H1 (cell line): ENCODE data around the gene DLG5. TPM values are rescaled to one million over a fixed set of nuclear protein-coding genes. Genes with fewer than 3 reads are reported as not detected.

Source experiments
- CBX8 ChIP-seq: fragments of 300-800, 300-1000 bp; sonication (generic); IDR thresholded peaks from 2 replicates; pipeline ENCODE4 v1.7.1; 2016; ENCODE audit warnings: low read depth, low read length, borderline replicate concordance
- CEBPB ChIP-seq: IDR thresholded peaks from 2 replicates; pipeline ENCODE4 v1.6.1; 2012; ENCODE audit warnings: low read depth, low read length
- CHD7 ChIP-seq: fragments of 300-600 bp; sonication (generic); IDR thresholded peaks from 2 replicates; pipeline ENCODE4 v1.7.1; 2012; ENCODE audit warnings: low read length, moderate library complexity, mild to moderate bottlenecking, inconsistent platforms; ENCODE audit not compliant: insufficient replicate concordance
- CREB1 ChIP-seq: IDR thresholded peaks from 2 replicates; pipeline ENCODE4 v1.6.1; 2012; ENCODE audit warnings: inconsistent platforms
- CTBP2 ChIP-seq: IDR thresholded peaks from 2 replicates; pipeline ENCODE4 v1.7.0; 2011; ENCODE audit warnings: borderline replicate concordance, mild to moderate bottlenecking, moderate library complexity, mixed read lengths, low read length; ENCODE audit not compliant: insufficient read depth, insufficient read length
- GTF2F1 ChIP-seq: IDR thresholded peaks from 2 replicates; pipeline ENCODE4 v1.6.1; 2012; ENCODE audit warnings: low read depth, low read length, improper control_type of control experiment, borderline replicate concordance
- HDAC6 ChIP-seq: IDR thresholded peaks from one replicate; pipeline ENCODE4 v1.7.1; 2012; ENCODE audit warnings: low read depth, mild to moderate bottlenecking, inconsistent platforms, low read length, moderate library complexity
- JUND ChIP-seq: IDR thresholded peaks from 2 replicates; pipeline ENCODE4 v1.6.1; 2011; ENCODE audit warnings: mild to moderate bottlenecking, improper control_type of control experiment, low read length
- NANOG ChIP-seq: IDR thresholded peaks from 2 replicates; pipeline ENCODE4 v1.6.1; 2011; ENCODE audit warnings: low read length, low read depth, mild to moderate bottlenecking, inconsistent platforms; ENCODE audit not compliant: insufficient read depth, poor library complexity, severe bottlenecking
- PHF8 ChIP-seq: fragments of 200-600 bp; sonication (generic); conservative IDR thresholded peaks from 2 replicates; pipeline ENCODE4 v1.7.1; 2012; ENCODE audit warnings: low read depth, mild to moderate bottlenecking, inconsistent platforms, low read length, moderate library complexity
- ZNF274 ChIP-seq: IDR thresholded peaks from 2 replicates; pipeline ENCODE4 v1.7.0; 2012; ENCODE audit warnings: low read length, borderline replicate concordance; ENCODE audit errors: extremely low read depth
- polyA plus RNA-seq, 7 experiments: library from polyadenylated mRNA; depleted of rRNA in 3 of 7; stranded (reverse) in 5 of 7; unstranded in 2 of 7; fragments of >200 nt in 5 of 7; fragments of 200-250 nt in 2 of 7; gene quantifications; 1 replicate in 5 of 7; 2 replicates in 1 of 7; 4 replicates in 1 of 7; pipeline versions ENCODE4 v1.2.1 to v1.2.3, GENCODE V29; 2011 to 2013; ENCODE audit warnings: missing spikeins in 2 of 7, mixed read lengths in 2 of 7
- total RNA-seq: library from RNA; stranded (reverse); fragmentation: NEBNext Ultra II Directional; extraction: Animal tissue kit (Norgen Biotek cat#: 25700); gene quantifications from 2 replicates; pipeline ENCODE4 v1.2.1, GENCODE V29; 2021

Gene DLG5
- total and polyA plus RNA-seq, 2 of the 8 experiments (the other 6 are each of a cell fraction or from before 2014, with no cell fraction given): 15.6 to 71.4 TPM

GRCh38 chr10:77799352-77799751 is 127.2 kb downstream of the DLG5 start (continued):
- TF ChIP-seq CHD7 (no peak), HDAC6 (no peak), CTBP2 (no peak), NANOG (no peak), ZNF274 (no peak), CREB1 (no peak), JUND (no peak), CEBPB (no peak), GTF2F1 (no peak), PHF8 (no peak), CBX8 (no peak)
